Esophagus squamous epithelium (tissue), 5 donors: ENCODE measurements around the gene THAP7. TPM values are rescaled to one million over a fixed set of nuclear protein-coding genes. Genes with fewer than 3 reads are reported as not detected.
"Not testable (repeated sequence)": the region's sequence is repeated elsewhere in the genome, so short reads cannot be mapped to it uniquely, and the experiment has no call there.

ENCODE experiments used
- DNase-seq: peaks from one replicate; lab custom pipeline; 2025; lab: John Stamatoyannopoulos, UW
- H3K27ac ChIP-seq, 4 donors: fragments of 200-600 bp; sonication (generic); one replicate each; pipeline ENCODE4 v1.5.1; 2016 to 2019; ENCODE audit warnings: mild to moderate bottlenecking in 1 of 4
- H3K27me3 ChIP-seq, 4 donors: fragments of 200-600 bp; sonication (generic); 1 replicate in 3 of 4; 2 replicates in 1 of 4; pipeline versions ENCODE4 v1.5.1 to v1.6.0; 2017 to 2021; ENCODE audit warnings: antibody characterized with exemption in 1 of 4
- H3K36me3 ChIP-seq, 3 donors: fragments of 200-600 bp; sonication (generic); one replicate each; pipeline ENCODE4 v1.5.1; 2016 to 2019
- H3K4me1 ChIP-seq, 3 donors: fragments of 200-600 bp; sonication (generic); one replicate each; pipeline ENCODE4 v1.5.1; 2017 to 2019
- H3K4me3 ChIP-seq, 4 donors: fragments of 200-600 bp; sonication (generic); 1 replicate in 3 of 4; 2 replicates in 1 of 4; pipeline ENCODE4 v1.5.1; 2016 to 2019; ENCODE audit warnings: mild to moderate bottlenecking in 2 of 4, moderate library complexity in 1 of 4
- H3K9me3 ChIP-seq, 3 donors: fragments of 200-600 bp; sonication (generic); one replicate each; pipeline ENCODE4 v1.5.1; 2016 to 2019
- CTCF ChIP-seq, 6 experiments: fragments of 450-650 bp in 4 of 6; fragments of 200-600 bp in 2 of 6; sonication (generic) in 2 of 6; IDR thresholded peaks; one replicate each; pipeline ENCODE4 v1.5.1; 2016 to 2019; ENCODE audit warnings: antibody characterized with exemption in 6 of 6, mild to moderate bottlenecking in 4 of 6, moderate library complexity in 4 of 6
- POLR2A ChIP-seq, 4 donors: fragments of 450-650 bp; IDR thresholded peaks; one replicate each; pipeline ENCODE4 v1.6.1; 2017; ENCODE audit warnings: antibody characterized with exemption in 4 of 4, mild to moderate bottlenecking in 4 of 4, moderate library complexity in 3 of 4
- WGBS, 2 donors: methylation state at CpG; one replicate each; pipeline ENCODE4 v1.1.5; 2018; 5-methylcytosine and 5-hydroxymethylcytosine counted together
- intact Hi-C: fragments of 100-400 bp; cut with DNase I; formaldehyde crosslinking; loops from one replicate; pipeline ENCODE4 v1.15.0; 2022
- total RNA-seq, 4 donors: library from RNA; depleted of rRNA; stranded (reverse); fragments of >200 nt; gene quantifications; one replicate each; pipeline ENCODE4 v1.1.0, GENCODE V29; 2016
- donor health status: DM: yes; HTN: yes; CAD: no.

The THAP7 gene
- total RNA-seq, 4 donors from 2014 or later: 13.2 to 38.7 (median 32.0) TPM

- Histone ChIP-seq H3K27ac (no peak overlapping the region), H3K4me1 (peaks cover 9 to 18% (median 14%) of the 10 kb centered on the region in 3 donors), H3K4me3 (no peak overlapping the region), H3K27me3 (no peaks in the 10 kb centered on the region), H3K36me3 (no peaks in the 10 kb centered on the region), H3K9me3 (no peaks in the 10 kb centered on the region)
- intact Hi-C loops: no loop called here
- TF ChIP-seq CTCF (IDR thresholded peaks at IDR 0.05) (no peak), POLR2A (IDR thresholded peaks at IDR 0.05) (no peak)
- 75 to 81% methylated on average over 8 to 10 of the region's 14 CpGs for WGBS, 2 donors
- DNase-seq: no peak
These were observed 26.2 kb downstream of the THAP7 start for GRCh38 chr22:20975541-20976290.

GRCh38 chr22:20974336-20974955, 27.5 kb downstream of the THAP7 start:
- Histone ChIP-seq H3K27me3 (no peaks in the 10 kb centered on the region), H3K27ac (no peak overlapping the region), H3K9me3 (no peaks in the 10 kb centered on the region), H3K4me3 (no peak overlapping the region), H3K4me1 (peaks cover under 1 to 6% (median 1%) of the 10 kb centered on the region in 3 donors), H3K36me3 (no peaks in the 10 kb centered on the region)
- no peak for DNase-seq
- TF ChIP-seq POLR2A (IDR thresholded peaks at IDR 0.05): no peak
- no peak for TF ChIP-seq CTCF (IDR thresholded peaks at IDR 0.05)
- intact Hi-C loops: no loop called here
- 70 to 75% methylated on average over 11 to 14 of the region's 16 CpGs for WGBS, 2 donors

- peaks cover 0 to 3% (median 0%) of the 10 kb centered on the region in 3 donors for H3K4me1 ChIP-seq
- intact Hi-C loops: no loop called here
- no peak overlapping the region for H3K4me3 ChIP-seq
- H3K36me3 ChIP-seq: no peaks in the 10 kb centered on the region
- WGBS, 2 donors: 60 to 66% methylated on average over 2 to 4 of the region's 21 CpGs
- TF ChIP-seq CTCF (IDR thresholded peaks at IDR 0.05) (no peak), POLR2A (IDR thresholded peaks at IDR 0.05) (no peak)
- no peak overlapping the region for H3K27ac ChIP-seq
- no peaks in the 10 kb centered on the region for H3K27me3 ChIP-seq
- no peaks in the 10 kb centered on the region for H3K9me3 ChIP-seq
- DNase-seq: no peak
These were observed 28.2 kb downstream of the THAP7 start for GRCh38 chr22:20973634-20974286.

- Histone ChIP-seq H3K36me3 (no peaks in the 10 kb centered on the region), H3K9me3 (no peaks in the 10 kb centered on the region), H3K27ac (no peak overlapping the region), H3K27me3 (no peaks in the 10 kb centered on the region), H3K4me1 (peaks cover 0 to 10% (median 0%) of the 10 kb centered on the region in 3 donors), H3K4me3 (no peak overlapping the region)
- intact Hi-C loops: no loop called here
- no peak for DNase-seq
- TF ChIP-seq POLR2A (IDR thresholded peaks at IDR 0.05) (no peak), CTCF (IDR thresholded peaks at IDR 0.05) (no peak)
- 27 to 61% methylated on average over 3 to 6 of the region's 21 CpGs for WGBS, 2 donors
These were observed 28.9 kb downstream of the THAP7 start for GRCh38 chr22:20972933-20973577.

GRCh38 chr22:20972014-20972694, 29.8 kb downstream of the THAP7 start:
- H3K4me1 ChIP-seq, H3K36me3 ChIP-seq, H3K27me3 ChIP-seq, DNase-seq, intact Hi-C loops, H3K4me3 ChIP-seq, H3K9me3 ChIP-seq: not testable (repeated sequence)
- peak overlapping the region in 1 of 4 donors; percentile 9 for H3K27ac ChIP-seq
- 72 to 83% methylated on average over 11 of the region's 11 CpGs for WGBS, 2 donors
